Measurements from ENCODE around the gene EDC3.

EDC3 gene

DNA sequence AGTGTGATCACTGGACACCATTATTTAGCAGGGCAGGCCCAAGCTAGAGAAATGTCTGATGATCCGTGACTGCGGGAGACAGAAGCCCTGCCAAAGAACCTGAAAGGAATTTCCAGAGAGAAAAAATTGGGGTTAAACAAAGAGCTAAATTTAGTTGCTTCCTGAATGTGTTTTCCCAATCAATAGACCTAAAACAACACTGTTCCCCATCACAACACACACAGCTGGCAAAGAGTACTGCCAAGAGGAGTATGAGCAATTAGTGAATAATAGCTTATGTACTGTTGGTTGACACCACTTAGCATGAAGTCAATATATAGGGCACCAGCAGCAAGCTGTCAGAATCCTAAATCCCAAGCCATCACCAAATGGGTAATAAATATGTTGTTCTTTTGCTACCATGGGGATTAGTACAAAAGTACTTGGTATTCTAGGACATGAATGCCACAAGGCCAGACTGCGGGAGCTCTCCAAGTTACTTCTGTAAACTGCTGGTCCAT, 44.5 kb downstream of the EDC3 start:
- DNase-seq (ENCODE audit: low read depth), result no peak
- TF ChIP-seq, protein P1, sequence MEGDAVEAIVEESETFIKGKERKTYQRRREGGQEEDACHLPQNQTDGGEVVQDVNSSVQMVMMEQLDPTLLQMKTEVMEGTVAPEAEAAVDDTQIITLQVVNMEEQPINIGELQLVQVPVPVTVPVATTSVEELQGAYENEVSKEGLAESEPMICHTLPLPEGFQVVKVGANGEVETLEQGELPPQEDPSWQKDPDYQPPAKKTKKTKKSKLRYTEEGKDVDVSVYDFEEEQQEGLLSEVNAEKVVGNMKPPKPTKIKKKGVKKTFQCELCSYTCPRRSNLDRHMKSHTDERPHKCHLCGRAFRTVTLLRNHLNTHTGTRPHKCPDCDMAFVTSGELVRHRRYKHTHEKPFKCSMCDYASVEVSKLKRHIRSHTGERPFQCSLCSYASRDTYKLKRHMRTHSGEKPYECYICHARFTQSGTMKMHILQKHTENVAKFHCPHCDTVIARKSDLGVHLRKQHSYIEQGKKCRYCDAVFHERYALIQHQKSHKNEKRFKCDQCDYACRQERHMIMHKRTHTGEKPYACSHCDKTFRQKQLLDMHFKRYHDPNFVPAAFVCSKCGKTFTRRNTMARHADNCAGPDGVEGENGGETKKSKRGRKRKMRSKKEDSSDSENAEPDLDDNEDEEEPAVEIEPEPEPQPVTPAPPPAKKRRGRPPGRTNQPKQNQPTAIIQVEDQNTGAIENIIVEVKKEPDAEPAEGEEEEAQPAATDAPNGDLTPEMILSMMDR (IDR thresholded peaks at IDR 0.05; ENCODE audit: insufficient read depth, low read depth, low read length, missing control alignments), result no peak

DNA sequence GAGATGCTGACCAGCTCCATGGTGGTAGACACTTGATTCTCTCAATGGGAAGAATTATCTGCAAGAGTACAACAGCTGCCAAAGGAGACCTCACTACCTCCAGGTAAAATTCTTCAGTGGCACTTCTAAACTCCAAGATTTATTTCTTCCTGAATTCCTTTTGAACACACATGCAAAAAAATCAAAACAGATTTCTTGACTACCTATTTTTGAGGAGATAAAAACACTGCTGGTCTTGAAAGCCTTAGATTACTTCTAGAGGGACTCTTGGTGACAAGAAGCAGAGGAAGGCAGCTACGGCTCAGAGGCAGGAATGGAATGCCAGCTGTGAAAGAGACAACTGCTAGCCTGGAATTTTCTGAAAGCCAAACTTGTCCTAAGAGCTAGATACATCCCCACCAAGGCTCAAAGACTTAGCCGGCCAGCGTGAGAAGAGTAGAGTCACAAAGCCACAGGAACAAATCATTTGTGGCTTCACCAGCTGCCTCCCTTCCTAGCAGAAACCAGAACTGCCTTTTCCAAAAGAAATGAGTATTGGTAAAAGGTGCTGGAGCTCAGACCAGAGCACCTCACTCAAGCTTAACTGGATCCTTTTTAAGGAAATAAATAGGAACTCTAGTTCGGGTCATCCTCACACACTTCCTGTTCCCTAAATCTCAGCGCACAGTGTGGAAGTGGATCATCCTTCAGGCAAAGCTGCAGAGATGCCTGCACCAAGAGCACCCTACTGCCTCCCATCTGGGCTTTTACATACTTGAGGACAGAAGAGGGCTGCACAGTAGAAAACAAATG, 47.6 kb downstream of the EDC3 start:
- no peak for DNase-seq (ENCODE audit: low read depth)
- TF ChIP-seq, protein P1 (IDR thresholded peaks at IDR 0.05; ENCODE audit: insufficient read depth, low read depth, low read length, missing control alignments), result no peak
- no peak overlapping the region for H3K4me3 ChIP-seq (ENCODE audit: low read depth, low read length)

More for the DNA sequence above, 44.5 kb downstream of the EDC3 start:
- H3K4me3 ChIP-seq (ENCODE audit: low read depth, low read length), result no peak overlapping the region

DNA sequence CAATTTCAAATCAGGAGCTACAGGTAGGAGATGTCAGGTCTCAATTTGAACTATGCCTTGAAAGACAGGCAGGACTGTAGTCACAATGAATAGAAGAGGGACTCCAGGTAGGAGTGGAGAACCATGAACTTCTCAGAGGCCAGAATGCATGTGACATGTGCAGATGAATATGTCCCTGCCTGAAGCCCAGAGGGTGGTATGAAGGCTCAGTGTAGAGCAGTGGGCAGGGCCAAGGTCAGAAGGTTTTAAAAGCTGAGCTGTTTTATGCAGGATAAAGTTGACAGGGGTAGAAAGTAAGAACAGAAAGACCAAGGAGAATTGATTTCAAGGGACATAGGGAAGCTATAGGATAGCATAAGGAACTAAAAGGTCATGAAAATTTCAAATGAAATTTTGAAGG, 49.3 kb downstream of the EDC3 start:
- no peak overlapping the region for H3K4me3 ChIP-seq (ENCODE audit: low read depth, low read length)
- TF ChIP-seq, protein P1 (IDR thresholded peaks at IDR 0.05; ENCODE audit: insufficient read depth, low read depth, low read length, missing control alignments), result no peak
- no peak for DNase-seq (ENCODE audit: low read depth)

DNA sequence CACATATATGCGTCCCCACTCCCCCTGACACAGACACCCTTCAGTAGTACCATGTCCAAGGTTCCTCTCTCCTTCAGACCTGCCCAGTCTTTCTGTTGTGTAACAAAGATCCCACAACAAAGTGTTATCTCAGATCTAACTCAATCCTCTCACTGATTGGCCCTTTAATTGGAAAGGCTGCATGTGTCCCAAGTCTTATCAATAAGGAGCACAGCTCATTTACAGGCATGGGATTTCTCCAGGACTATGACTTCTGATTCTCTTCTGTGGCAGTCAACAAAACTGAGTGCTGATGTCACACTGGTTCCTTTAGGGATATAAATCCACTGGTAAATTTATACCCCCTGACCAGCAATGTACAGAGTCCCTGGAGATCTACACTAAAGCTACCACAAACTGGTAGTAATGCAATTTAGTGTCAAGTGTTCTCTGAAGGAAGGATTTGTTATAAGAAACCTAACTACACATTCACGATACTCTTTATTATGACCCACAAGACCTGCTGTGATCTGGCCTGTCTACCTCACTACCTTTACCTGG, 52.1 kb downstream of the EDC3 start:
- no peak overlapping the region for H3K4me3 ChIP-seq (ENCODE audit: low read depth, low read length)
- no peak for DNase-seq (ENCODE audit: low read depth)
- TF ChIP-seq, protein P1 (IDR thresholded peaks at IDR 0.05; ENCODE audit: insufficient read depth, low read depth, low read length, missing control alignments), result no peak

DNA sequence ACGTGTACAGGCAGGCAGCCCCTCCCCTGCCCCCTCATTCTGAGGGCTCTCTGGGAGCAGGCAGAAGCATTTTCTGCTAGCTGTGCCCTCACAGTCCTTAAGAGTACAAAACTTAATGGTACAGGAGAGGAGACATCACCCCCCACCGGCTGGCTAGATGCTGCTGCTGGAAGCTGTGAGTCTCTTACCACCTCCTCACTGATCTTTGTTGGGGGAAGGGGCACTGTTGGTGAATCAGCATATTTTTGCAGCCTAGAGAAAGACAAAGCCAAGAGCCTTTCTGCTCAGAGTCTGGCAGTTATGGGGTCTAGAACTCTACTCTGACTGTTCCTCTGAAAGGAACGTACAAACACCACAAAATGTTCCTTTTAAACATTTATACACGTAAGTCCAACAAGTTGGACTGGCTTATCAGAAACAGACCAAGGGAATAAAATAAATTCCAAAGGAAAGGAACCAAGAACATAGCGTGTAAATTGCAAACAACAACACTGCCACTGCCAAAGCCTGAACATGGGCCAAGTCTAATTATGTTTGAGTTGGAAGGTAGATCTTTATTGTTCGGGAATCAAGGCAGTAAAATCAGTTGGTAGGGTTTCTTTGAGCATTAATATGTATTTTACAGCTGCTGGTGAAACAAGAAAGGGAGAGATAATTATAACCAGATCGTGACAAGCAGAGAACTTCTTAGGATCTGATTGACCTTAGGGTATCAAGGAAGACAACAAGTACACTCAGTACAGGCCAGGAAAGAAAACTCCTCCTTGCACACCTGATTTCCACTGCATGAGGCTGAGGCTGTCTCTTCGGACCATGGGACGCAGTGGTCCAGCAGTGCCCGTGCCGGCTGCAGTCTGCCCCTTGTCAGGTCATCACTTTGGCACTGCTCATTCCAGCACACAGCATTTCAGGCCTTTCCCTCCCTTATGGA, 52.8 kb downstream of the EDC3 start:
- TF ChIP-seq, protein P1 (IDR thresholded peaks at IDR 0.05; ENCODE audit: insufficient read depth, low read depth, low read length, missing control alignments), result no peak
- H3K4me3 ChIP-seq (ENCODE audit: low read depth, low read length), result no peak overlapping the region
- DNase-seq (ENCODE audit: low read depth), result no peak

DNA sequence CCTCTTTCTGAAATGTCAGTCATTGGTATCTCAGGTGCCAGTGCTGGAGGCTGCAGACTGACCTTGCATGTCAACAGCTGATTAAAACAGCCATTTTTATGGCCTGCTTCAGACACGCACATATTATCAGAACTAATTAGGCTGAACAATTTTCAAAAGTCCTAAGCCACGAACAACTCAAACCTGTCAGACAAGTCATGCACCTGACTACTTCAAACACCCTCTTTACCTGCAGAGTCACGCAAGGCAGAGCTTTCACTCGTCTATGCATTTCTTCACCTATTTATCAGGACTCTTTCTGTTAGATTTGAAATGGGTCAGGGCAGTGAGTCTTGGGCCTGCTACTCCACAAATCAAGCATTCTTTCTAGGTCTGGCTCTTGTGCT, 53.5 kb downstream of the EDC3 start:
- no peak for DNase-seq (ENCODE audit: low read depth)
- TF ChIP-seq, protein P1 (IDR thresholded peaks at IDR 0.05; ENCODE audit: insufficient read depth, low read depth, low read length, missing control alignments), result no peak
- H3K4me3 ChIP-seq (ENCODE audit: low read depth, low read length), result no peak overlapping the region
